ENCODE results near the gene HERPUD2. TPM values are rescaled to one million over a fixed set of nuclear protein-coding genes. Genes with fewer than 3 reads are reported as not detected.

HERPUD2 gene
- total and polyA plus RNA-seq, 2 donors (not counting 3 experiments of a cell fraction or from before 2014, with no cell fraction given): 33.9 to 42.0 TPM

- no peak overlapping the region for H3K27ac ChIP-seq (ENCODE audit: insufficient read depth, low read depth, low read length)
- H3K9me1 ChIP-seq (replicated peaks; ENCODE audit: control insufficient read depth, extremely low read depth, insufficient read depth, low read length): no peaks in the 10 kb centered on the region
- H3K9me3 ChIP-seq (replicated peaks; ENCODE audit: control insufficient read depth, insufficient read depth, low read length): no peaks in the 10 kb centered on the region
- no peaks in the 10 kb centered on the region for H3K79me2 ChIP-seq (ENCODE audit: control insufficient read depth, insufficient read depth, low read length)
- CTCF ChIA-PET: interaction anchor here (0.8 to 1.9 kb wide), 4 partner anchors 10 to 346 kb away, joined by 3 to 6 read pairs (median 3); no protein-coding TSS in a partner anchor
- no peak overlapping the region for H2AFZ ChIP-seq (ENCODE audit: low read depth, low read length)
- TF ChIP-seq JUN (IDR thresholded peaks at IDR 0.05; ENCODE audit: borderline replicate concordance, insufficient read depth, insufficient read length, low read depth): no peak
- peak; percentile 75 for TF ChIP-seq FOS (IDR thresholded peaks at IDR 0.05; ENCODE audit: borderline replicate concordance, insufficient read depth, low read length)
- intact Hi-C loops (cut with micrococcal nuclease) (no loop called here), dilution Hi-C loops (cut with MboI; ENCODE audit: extremely low pct_ligation_motif_present, low sequenced_read_pairs) (no loop called here)
- no peak overlapping the region for H3K9ac ChIP-seq (replicated peaks; ENCODE audit: extremely low read depth, insufficient read depth, low read length)
- H4K20me1 ChIP-seq (replicated peaks; ENCODE audit: control insufficient read depth, extremely low read depth, insufficient read depth, low read length): no peaks in the 10 kb centered on the region
- POLR2A ChIA-PET: no interaction called here
- DNase-seq (ENCODE audit: low read depth, low spot score): peak; percentile 42
- no peaks in the 10 kb centered on the region for H3K27me3 ChIP-seq (ENCODE audit: control insufficient read depth in 2 of 2, insufficient read depth in 2 of 2, low read length in 2 of 2)
- H3K36me3 ChIP-seq (ENCODE audit: control insufficient read depth in 2 of 2, extremely low read depth in 1 of 2, insufficient read depth in 2 of 2, low read length in 2 of 2): peaks cover 3 to 5% of the 10 kb centered on the region in 2 experiments
- FAIRE-seq: peak; percentile 84
- H3K4me2 ChIP-seq (ENCODE audit: insufficient read depth, low read length): no peak overlapping the region
- BruUV-seq (replicated peaks): no TSS peak
- H3K4me3 ChIP-seq (replicated peaks in 1 of 3; ENCODE audit: insufficient read depth in 1 of 3, low read depth in 1 of 3, low read length in 3 of 3): no peak overlapping the region
- H3K4me1 ChIP-seq (ENCODE audit: control insufficient read depth, extremely low read depth, insufficient read depth, low read length): peaks cover 5% of the 10 kb centered on the region
Measured at GRCh38 chr7:35630024-35630972, 64.6 kb downstream of the HERPUD2 start.

DNA sequence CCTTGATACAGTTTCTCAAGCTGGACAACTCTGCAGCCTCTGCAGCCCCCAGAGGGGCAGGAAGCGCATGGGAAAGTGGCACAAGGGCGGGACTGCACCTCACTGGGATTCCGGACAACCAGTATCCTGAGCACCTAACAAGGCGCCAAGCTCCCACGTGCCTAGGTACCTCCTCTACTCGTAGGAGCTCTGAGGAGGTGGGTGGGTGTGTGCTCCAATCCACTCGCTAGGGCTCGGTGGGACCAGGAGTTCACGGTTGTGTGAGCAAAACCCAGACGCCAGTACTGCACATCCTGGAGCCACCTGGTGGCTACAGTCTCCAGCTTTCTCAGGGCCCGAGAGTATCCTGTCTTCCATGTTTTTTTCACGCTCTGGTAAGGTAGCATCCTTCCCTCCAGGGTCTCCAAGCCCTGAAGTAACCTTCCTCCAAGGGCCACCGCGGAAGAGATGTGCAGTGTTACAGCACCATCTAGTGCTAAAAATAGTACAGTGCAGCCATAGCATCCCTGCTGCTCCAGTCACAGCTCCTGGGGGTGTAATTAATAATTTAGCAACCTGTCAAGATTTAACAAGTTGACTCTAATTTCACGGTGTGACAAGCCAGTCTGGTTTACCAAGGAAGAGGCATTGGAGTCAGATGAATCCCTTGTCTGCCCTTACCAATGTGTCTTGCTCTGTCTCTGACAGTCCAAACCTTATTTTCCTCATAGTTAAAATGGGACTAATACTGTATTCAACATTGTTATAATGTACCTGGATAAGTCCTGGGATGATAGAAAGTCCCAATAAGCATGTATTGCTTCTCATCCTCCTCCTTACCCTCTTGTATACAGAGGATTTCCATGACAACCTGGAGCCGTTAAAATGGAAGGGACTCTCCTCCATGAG is 70.4 kb downstream of the HERPUD2 start:
- ChIA-PET POLR2A (no interaction called here), CTCF (interaction anchor here (0.5 to 4.9 kb wide), 30 partner anchors 9 to 1575 kb away, joined by 3 to 108 read pairs (median 4); partner anchors contain the start of gene HERPUD2)
- Histone ChIP-seq H4K20me1 (replicated peaks; ENCODE audit: control insufficient read depth, extremely low read depth, insufficient read depth, low read length) (no peaks in the 10 kb centered on the region), H2AFZ (ENCODE audit: low read depth, low read length) (no peak overlapping the region), H3K9ac (replicated peaks; ENCODE audit: extremely low read depth, insufficient read depth, low read length) (no peak overlapping the region), H3K4me1 (ENCODE audit: control insufficient read depth, extremely low read depth, insufficient read depth, low read length) (no peaks in the 10 kb centered on the region), H3K27me3 (ENCODE audit: control insufficient read depth in 2 of 2, insufficient read depth in 2 of 2, low read length in 2 of 2) (no peaks in the 10 kb centered on the region), H3K36me3 (ENCODE audit: control insufficient read depth in 2 of 2, extremely low read depth in 1 of 2, insufficient read depth in 2 of 2, low read length in 2 of 2) (peaks cover 0 to 3% of the 10 kb centered on the region in 2 experiments), H3K79me2 (ENCODE audit: control insufficient read depth, insufficient read depth, low read length) (no peaks in the 10 kb centered on the region), H3K9me3 (replicated peaks; ENCODE audit: control insufficient read depth, insufficient read depth, low read length) (no peaks in the 10 kb centered on the region), H3K27ac (ENCODE audit: insufficient read depth, low read depth, low read length) (no peak overlapping the region), H3K9me1 (replicated peaks; ENCODE audit: control insufficient read depth, extremely low read depth, insufficient read depth, low read length) (no peaks in the 10 kb centered on the region), H3K4me2 (ENCODE audit: insufficient read depth, low read length) (no peak overlapping the region), H3K4me3 (replicated peaks in 1 of 3; ENCODE audit: insufficient read depth in 1 of 3, low read depth in 1 of 3, low read length in 3 of 3) (no peak overlapping the region)
- no peak for TF ChIP-seq MYC (IDR thresholded peaks at IDR 0.05; ENCODE audit: low read depth, low read length)
- TF ChIP-seq MAX (IDR thresholded peaks at IDR 0.05; ENCODE audit: insufficient read depth, insufficient read length): no peak
- TF ChIP-seq CTCF (IDR thresholded peaks at IDR 0.05; ENCODE audit: extremely low read depth in 1 of 2, insufficient read depth in 1 of 2, low read depth in 1 of 2, low read length in 2 of 2): peak; percentile 68 to 79
- FAIRE-seq (peak; percentile 88), DNase-seq (ENCODE audit: low read depth, low spot score) (peak; percentile 49)
- dilution Hi-C loops (cut with MboI; ENCODE audit: extremely low pct_ligation_motif_present, low sequenced_read_pairs): no loop called here
- BruUV-seq (replicated peaks): no TSS peak
- intact Hi-C loops (cut with micrococcal nuclease): loop anchor here (1.0 to 10.0 kb wide), 5 partner anchors 67 to 552 kb away; no protein-coding TSS in a partner anchor

Data from endothelial cell of umbilical vein (primary cell).